GM23338 (cell line): ENCODE measurements around the gene MKI67. TPM values are rescaled to one million over a fixed set of nuclear protein-coding genes. Genes with fewer than 3 reads are reported as not detected.

Experiments used
- ATAC-seq: fragments of 200-7000 bp; cut with Tn5 transposase; 3 replicates; pipeline ENCODE4 v1.9.1; 2020
- DNase-seq: peaks from one replicate; pipeline ENCODE4 v3.0.0-alpha.2; 2015; ENCODE audit warnings: low spot score
- H2AFZ ChIP-seq: fragments of 200-600 bp; sonication (generic); 2 replicates; pipeline ENCODE4 v1.8.0; 2016; ENCODE audit warnings: antibody characterized with exemption, mild to moderate bottlenecking, moderate library complexity
- H3F3A ChIP-seq: fragments of 200-600 bp; sonication (generic); replicated peaks from 2 replicates; pipeline ENCODE4 v1.8.0; 2017; ENCODE audit warnings: antibody characterized with exemption, mixed run types, low read depth
- H3K27ac ChIP-seq: fragments of 200-600 bp; sonication (generic); 2 replicates; pipeline ENCODE4 v1.6.1; 2016; ENCODE audit warnings: low read depth
- H3K27me3 ChIP-seq: fragments of 200-600 bp; sonication (generic); 2 replicates; pipeline ENCODE4 v1.8.0; 2016; ENCODE audit warnings: mild to moderate bottlenecking, mixed run types, moderate library complexity; ENCODE audit not compliant: insufficient read depth
- H3K36me3 ChIP-seq: fragments of 200-600 bp; sonication (generic); 2 replicates; pipeline ENCODE4 v1.8.0; 2016; ENCODE audit warnings: mild to moderate bottlenecking; ENCODE audit not compliant: insufficient read depth
- H3K4me1 ChIP-seq: fragments of 200-600 bp; sonication (generic); 2 replicates; pipeline ENCODE4 v1.8.0; 2016; ENCODE audit warnings: mild to moderate bottlenecking, moderate library complexity; ENCODE audit not compliant: insufficient read depth
- H3K4me2 ChIP-seq: fragments of 200-600 bp; sonication (generic); 2 replicates; pipeline ENCODE4 v1.7.1; 2017; ENCODE audit warnings: mixed run types
- H3K4me3 ChIP-seq: fragments of 200-600 bp; sonication (generic); 2 replicates; pipeline ENCODE4 v1.6.1; 2016; ENCODE audit warnings: mixed run types
- H3K79me2 ChIP-seq: fragments of 200-600 bp; sonication (generic); replicated peaks from 2 replicates; pipeline ENCODE4 v1.8.0; 2017; ENCODE audit warnings: mild to moderate bottlenecking; ENCODE audit not compliant: insufficient read depth
- H3K9me2 ChIP-seq: fragments of 200-600 bp; sonication (generic); 2 replicates; pipeline ENCODE4 v1.8.0; 2017; ENCODE audit not compliant: insufficient read depth
- H4K20me1 ChIP-seq: fragments of 200-600 bp; sonication (generic); replicated peaks from 2 replicates; pipeline ENCODE4 v1.8.0; 2017; ENCODE audit warnings: mild to moderate bottlenecking; ENCODE audit not compliant: insufficient read depth
- H3K27ac Mint-ChIP-seq: 2 replicates; pipeline ENCODE4 v1.8.0; 2020; ENCODE audit warnings: inconsistent platforms, mild to moderate bottlenecking, moderate library complexity, mixed read lengths
- H3K27me3 Mint-ChIP-seq: 3 replicates; pipeline ENCODE4 v1.8.0; 2022; ENCODE audit warnings: low read depth, mild to moderate bottlenecking, moderate library complexity, mixed read lengths, inconsistent platforms; ENCODE audit not compliant: insufficient read depth, poor library complexity
- H3K36me3 Mint-ChIP-seq: 3 replicates; pipeline ENCODE4 v1.8.0; 2021; ENCODE audit warnings: low read depth, mild to moderate bottlenecking, inconsistent platforms, moderate library complexity, mixed read lengths
- H3K4me1 Mint-ChIP-seq: 3 replicates; pipeline ENCODE4 v1.8.0; 2020; ENCODE audit warnings: mild to moderate bottlenecking, inconsistent platforms, mixed read lengths
- H3K4me3 Mint-ChIP-seq: 3 replicates; pipeline ENCODE4 v1.8.0; 2021; ENCODE audit warnings: moderate library complexity, mild to moderate bottlenecking, inconsistent platforms, mixed read lengths
- H3K9me3 Mint-ChIP-seq: 3 replicates; pipeline ENCODE4 v1.8.0; 2020; ENCODE audit warnings: moderate library complexity, mild to moderate bottlenecking, inconsistent platforms, mixed read lengths
- CREB1 ChIP-seq: fragments of 250-450 bp; sonication (Bioruptor Pico); IDR thresholded peaks from 2 replicates; pipeline ENCODE4 v1.5.0; 2020; ENCODE audit warnings: low read depth, mild to moderate bottlenecking, moderate library complexity
- EZH2 ChIP-seq: fragments of 200-600 bp; sonication (generic); IDR thresholded peaks from one replicate; pipeline ENCODE4 v1.8.0; 2017; ENCODE audit warnings: antibody characterized with exemption, mild to moderate bottlenecking, low read depth; ENCODE audit not compliant: unreplicated experiment
- EZH2phosphoT487 ChIP-seq: fragments of 200-600 bp; sonication (generic); IDR thresholded peaks from one replicate; pipeline ENCODE4 v1.8.1; 2018; ENCODE audit warnings: antibody characterized with exemption; ENCODE audit not compliant: unreplicated experiment
- JUNB ChIP-seq: IDR thresholded peaks from one replicate; pipeline ENCODE4 v1.6.1; 2016; ENCODE audit warnings: antibody characterized with exemption; ENCODE audit not compliant: unreplicated experiment
- NANOG ChIP-seq: IDR thresholded peaks from 2 replicates; pipeline ENCODE4 v1.6.1; 2016; ENCODE audit warnings: antibody characterized with exemption, borderline replicate concordance
- POLR2AphosphoS5 ChIP-seq: IDR thresholded peaks from 2 replicates; pipeline ENCODE4 v1.6.1; 2016; ENCODE audit warnings: antibody characterized with exemption, low read depth
- STAT1 ChIP-seq: IDR thresholded peaks from one replicate; pipeline ENCODE4 v1.6.1; 2016; ENCODE audit warnings: antibody characterized with exemption; ENCODE audit not compliant: unreplicated experiment
- ZNF114 ChIP-seq: fragments of 250-450 bp; sonication (Bioruptor Pico); IDR thresholded peaks from 2 replicates; pipeline ENCODE4 v1.5.0; 2020; ENCODE audit warnings: mild to moderate bottlenecking, moderate library complexity
- ZNF331 ChIP-seq: fragments of 250-450 bp; sonication (Bioruptor Pico); IDR thresholded peaks from 2 replicates; pipeline ENCODE4 v1.5.0; 2020; ENCODE audit warnings: low read depth, mild to moderate bottlenecking, moderate library complexity
- polyA plus RNA-seq: library from polyadenylated mRNA; unstranded; fragments of >200 nt; fragmentation: Nextera tagmentation; extraction: Ambion mirVana; gene quantifications from 2 replicates; pipeline ENCODE4 v1.2.1, GENCODE V29; 2016
- total RNA-seq: library from RNA; depleted of rRNA; stranded (reverse); fragments of >200 nt; shearing (Covaris generic); gene quantifications from 2 replicates; pipeline ENCODE4 v1.2.3, GENCODE V29; 2014
- TF ChIP-seq, protein P1 (sequence below): fragments of 250-450 bp; sonication (Bioruptor Pico); IDR thresholded peaks from 2 replicates; pipeline ENCODE4 v1.5.0; 2020; ENCODE audit warnings: mild to moderate bottlenecking, moderate library complexity
- TF ChIP-seq, protein P2 (sequence below), 2 experiments: fragments of 200-600 bp in 1 of 2; sonication (generic) in 1 of 2; conservative IDR thresholded peaks; 2 replicates each; pipeline versions ENCODE4 v1.5.1 to v1.6.1; 2016 to 2017; ENCODE audit warnings: antibody characterized with exemption in 2 of 2, low read depth in 2 of 2, mild to moderate bottlenecking in 2 of 2, moderate library complexity in 1 of 2
- TF ChIP-seq, protein P3 (sequence below): IDR thresholded peaks from one replicate; pipeline ENCODE4 v1.6.1; 2018; ENCODE audit warnings: antibody characterized with exemption; ENCODE audit not compliant: unreplicated experiment
- TF ChIP-seq, protein P4 (sequence below): IDR thresholded peaks from 2 replicates; pipeline ENCODE4 v1.6.1; 2016; ENCODE audit warnings: antibody characterized with exemption

Gene MKI67
- total and polyA plus RNA-seq, 2 experiments from 2014 or later, result 58.0 to 103 TPM

DNA sequence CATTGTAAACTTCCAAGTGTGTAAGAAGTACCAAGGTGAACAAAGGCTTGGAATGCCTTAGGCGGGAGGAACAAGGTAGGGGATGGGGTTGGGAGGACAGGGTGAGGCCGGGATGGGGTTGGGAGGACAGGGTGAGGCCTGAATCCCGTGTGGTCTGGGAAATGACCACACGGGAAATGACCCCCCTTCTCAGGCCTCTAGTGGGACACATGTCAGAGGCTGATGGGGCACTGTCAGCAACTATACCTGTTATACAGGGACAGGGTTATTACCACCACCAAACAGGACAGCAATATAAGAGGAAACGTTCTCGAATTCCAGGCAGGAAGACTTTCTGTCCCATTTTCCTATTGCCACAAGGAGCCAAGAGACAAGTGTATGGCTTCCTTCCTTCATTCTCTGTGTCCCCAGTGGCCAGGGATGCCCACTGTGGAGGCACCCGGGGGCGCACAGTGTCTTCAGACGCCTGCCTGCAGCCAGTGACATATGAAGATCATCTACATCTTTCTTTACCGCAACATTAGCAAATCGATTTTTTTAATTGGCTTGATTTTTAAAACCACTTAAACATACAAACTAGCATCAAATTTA lies 1.3 kb downstream of the MKI67 start:
- H2AFZ ChIP-seq, result no peak overlapping the region
- H3K4me1 ChIP-seq, result peaks cover 24% of the 10 kb centered on the region
- H3K4me3 Mint-ChIP-seq, result peak overlapping the region; percentile 92
- TF ChIP-seq EZH2phosphoT487 (no peak), ZNF331 (CRISPR knock-in tag) (no peak), NANOG (no peak), JUNB (no peak), ZNF114 (CRISPR knock-in tag) (no peak), CREB1 (CRISPR knock-in tag) (no peak), STAT1 (no peak), EZH2 (no peak), POLR2AphosphoS5 (no peak)
- TF ChIP-seq, protein P1, sequence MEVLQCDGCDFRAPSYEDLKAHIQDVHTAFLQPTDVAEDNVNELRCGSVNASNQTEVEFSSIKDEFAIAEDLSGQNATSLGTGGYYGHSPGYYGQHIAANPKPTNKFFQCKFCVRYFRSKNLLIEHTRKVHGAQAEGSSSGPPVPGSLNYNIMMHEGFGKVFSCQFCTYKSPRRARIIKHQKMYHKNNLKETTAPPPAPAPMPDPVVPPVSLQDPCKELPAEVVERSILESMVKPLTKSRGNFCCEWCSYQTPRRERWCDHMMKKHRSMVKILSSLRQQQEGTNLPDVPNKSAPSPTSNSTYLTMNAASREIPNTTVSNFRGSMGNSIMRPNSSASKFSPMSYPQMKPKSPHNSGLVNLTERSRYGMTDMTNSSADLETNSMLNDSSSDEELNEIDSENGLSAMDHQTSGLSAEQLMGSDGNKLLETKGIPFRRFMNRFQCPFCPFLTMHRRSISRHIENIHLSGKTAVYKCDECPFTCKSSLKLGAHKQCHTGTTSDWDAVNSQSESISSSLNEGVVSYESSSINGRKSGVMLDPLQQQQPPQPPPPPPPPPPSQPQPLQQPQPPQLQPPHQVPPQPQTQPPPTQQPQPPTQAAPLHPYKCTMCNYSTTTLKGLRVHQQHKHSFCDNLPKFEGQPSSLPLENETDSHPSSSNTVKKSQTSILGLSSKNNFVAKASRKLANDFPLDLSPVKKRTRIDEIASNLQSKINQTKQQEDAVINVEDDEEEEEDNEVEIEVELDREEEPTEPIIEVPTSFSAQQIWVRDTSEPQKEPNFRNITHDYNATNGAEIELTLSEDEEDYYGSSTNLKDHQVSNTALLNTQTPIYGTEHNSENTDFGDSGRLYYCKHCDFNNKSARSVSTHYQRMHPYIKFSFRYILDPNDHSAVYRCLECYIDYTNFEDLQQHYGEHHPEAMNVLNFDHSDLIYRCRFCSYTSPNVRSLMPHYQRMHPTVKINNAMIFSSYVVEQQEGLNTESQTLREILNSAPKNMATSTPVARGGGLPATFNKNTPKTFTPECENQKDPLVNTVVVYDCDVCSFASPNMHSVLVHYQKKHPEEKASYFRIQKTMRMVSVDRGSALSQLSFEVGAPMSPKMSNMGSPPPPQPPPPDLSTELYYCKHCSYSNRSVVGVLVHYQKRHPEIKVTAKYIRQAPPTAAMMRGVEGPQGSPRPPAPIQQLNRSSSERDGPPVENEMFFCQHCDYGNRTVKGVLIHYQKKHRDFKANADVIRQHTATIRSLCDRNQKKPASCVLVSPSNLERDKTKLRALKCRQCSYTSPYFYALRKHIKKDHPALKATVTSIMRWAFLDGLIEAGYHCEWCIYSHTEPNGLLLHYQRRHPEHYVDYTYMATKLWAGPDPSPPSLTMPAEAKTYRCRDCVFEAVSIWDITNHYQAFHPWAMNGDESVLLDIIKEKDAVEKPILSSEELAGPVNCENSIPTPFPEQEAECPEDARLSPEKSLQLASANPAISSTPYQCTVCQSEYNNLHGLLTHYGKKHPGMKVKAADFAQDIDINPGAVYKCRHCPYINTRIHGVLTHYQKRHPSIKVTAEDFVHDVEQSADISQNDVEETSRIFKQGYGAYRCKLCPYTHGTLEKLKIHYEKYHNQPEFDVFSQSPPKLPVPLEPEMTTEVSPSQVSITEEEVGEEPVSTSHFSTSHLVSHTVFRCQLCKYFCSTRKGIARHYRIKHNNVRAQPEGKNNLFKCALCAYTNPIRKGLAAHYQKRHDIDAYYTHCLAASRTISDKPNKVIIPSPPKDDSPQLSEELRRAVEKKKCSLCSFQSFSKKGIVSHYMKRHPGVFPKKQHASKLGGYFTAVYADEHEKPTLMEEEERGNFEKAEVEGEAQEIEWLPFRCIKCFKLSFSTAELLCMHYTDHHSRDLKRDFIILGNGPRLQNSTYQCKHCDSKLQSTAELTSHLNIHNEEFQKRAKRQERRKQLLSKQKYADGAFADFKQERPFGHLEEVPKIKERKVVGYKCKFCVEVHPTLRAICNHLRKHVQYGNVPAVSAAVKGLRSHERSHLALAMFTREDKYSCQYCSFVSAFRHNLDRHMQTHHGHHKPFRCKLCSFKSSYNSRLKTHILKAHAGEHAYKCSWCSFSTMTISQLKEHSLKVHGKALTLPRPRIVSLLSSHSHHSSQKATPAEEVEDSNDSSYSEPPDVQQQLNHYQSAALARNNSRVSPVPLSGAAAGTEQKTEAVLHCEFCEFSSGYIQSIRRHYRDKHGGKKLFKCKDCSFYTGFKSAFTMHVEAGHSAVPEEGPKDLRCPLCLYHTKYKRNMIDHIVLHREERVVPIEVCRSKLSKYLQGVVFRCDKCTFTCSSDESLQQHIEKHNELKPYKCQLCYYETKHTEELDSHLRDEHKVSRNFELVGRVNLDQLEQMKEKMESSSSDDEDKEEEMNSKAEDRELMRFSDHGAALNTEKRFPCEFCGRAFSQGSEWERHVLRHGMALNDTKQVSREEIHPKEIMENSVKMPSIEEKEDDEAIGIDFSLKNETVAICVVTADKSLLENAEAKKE (CRISPR knock-in tag), result no peak
- TF ChIP-seq, protein P2, sequence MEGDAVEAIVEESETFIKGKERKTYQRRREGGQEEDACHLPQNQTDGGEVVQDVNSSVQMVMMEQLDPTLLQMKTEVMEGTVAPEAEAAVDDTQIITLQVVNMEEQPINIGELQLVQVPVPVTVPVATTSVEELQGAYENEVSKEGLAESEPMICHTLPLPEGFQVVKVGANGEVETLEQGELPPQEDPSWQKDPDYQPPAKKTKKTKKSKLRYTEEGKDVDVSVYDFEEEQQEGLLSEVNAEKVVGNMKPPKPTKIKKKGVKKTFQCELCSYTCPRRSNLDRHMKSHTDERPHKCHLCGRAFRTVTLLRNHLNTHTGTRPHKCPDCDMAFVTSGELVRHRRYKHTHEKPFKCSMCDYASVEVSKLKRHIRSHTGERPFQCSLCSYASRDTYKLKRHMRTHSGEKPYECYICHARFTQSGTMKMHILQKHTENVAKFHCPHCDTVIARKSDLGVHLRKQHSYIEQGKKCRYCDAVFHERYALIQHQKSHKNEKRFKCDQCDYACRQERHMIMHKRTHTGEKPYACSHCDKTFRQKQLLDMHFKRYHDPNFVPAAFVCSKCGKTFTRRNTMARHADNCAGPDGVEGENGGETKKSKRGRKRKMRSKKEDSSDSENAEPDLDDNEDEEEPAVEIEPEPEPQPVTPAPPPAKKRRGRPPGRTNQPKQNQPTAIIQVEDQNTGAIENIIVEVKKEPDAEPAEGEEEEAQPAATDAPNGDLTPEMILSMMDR (conservative IDR thresholded peaks at IDR 0.05; ENCODE audit: low read depth in 2 of 2), result no peak
- TF ChIP-seq, protein P3, sequence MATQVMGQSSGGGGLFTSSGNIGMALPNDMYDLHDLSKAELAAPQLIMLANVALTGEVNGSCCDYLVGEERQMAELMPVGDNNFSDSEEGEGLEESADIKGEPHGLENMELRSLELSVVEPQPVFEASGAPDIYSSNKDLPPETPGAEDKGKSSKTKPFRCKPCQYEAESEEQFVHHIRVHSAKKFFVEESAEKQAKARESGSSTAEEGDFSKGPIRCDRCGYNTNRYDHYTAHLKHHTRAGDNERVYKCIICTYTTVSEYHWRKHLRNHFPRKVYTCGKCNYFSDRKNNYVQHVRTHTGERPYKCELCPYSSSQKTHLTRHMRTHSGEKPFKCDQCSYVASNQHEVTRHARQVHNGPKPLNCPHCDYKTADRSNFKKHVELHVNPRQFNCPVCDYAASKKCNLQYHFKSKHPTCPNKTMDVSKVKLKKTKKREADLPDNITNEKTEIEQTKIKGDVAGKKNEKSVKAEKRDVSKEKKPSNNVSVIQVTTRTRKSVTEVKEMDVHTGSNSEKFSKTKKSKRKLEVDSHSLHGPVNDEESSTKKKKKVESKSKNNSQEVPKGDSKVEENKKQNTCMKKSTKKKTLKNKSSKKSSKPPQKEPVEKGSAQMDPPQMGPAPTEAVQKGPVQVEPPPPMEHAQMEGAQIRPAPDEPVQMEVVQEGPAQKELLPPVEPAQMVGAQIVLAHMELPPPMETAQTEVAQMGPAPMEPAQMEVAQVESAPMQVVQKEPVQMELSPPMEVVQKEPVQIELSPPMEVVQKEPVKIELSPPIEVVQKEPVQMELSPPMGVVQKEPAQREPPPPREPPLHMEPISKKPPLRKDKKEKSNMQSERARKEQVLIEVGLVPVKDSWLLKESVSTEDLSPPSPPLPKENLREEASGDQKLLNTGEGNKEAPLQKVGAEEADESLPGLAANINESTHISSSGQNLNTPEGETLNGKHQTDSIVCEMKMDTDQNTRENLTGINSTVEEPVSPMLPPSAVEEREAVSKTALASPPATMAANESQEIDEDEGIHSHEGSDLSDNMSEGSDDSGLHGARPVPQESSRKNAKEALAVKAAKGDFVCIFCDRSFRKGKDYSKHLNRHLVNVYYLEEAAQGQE, result no peak
- TF ChIP-seq, protein P4, sequence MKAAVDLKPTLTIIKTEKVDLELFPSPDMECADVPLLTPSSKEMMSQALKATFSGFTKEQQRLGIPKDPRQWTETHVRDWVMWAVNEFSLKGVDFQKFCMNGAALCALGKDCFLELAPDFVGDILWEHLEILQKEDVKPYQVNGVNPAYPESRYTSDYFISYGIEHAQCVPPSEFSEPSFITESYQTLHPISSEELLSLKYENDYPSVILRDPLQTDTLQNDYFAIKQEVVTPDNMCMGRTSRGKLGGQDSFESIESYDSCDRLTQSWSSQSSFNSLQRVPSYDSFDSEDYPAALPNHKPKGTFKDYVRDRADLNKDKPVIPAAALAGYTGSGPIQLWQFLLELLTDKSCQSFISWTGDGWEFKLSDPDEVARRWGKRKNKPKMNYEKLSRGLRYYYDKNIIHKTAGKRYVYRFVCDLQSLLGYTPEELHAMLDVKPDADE, result no peak
- ATAC-seq (no peak), DNase-seq (no peak)
- H3K9me3 Mint-ChIP-seq, result no peaks in the 10 kb centered on the region
- H3K36me3 Mint-ChIP-seq, result peaks cover 26% of the 10 kb centered on the region; the same call in 2 of the 3 replicates
- H3K9me2 ChIP-seq, result no peaks in the 10 kb centered on the region
- peaks cover 12% of the 10 kb centered on the region for H3K36me3 ChIP-seq
- H3K27me3 Mint-ChIP-seq, result peaks cover 8% of the 10 kb centered on the region
- H3K4me2 ChIP-seq, result peak overlapping the region; percentile 97
- H3K4me3 ChIP-seq, result peak overlapping the region; percentile 94
- H4K20me1 ChIP-seq, result peaks cover 34% of the 10 kb centered on the region
- peaks cover 56% of the 10 kb centered on the region for H3K79me2 ChIP-seq
- no peak overlapping the region for H3K27ac Mint-ChIP-seq
- H3K4me1 Mint-ChIP-seq, result peaks cover 24% of the 10 kb centered on the region
- H3F3A ChIP-seq, result no peaks in the 10 kb centered on the region
- no peaks in the 10 kb centered on the region for H3K27me3 ChIP-seq
- no peak overlapping the region for H3K27ac ChIP-seq
